Endothelial cell of coronary artery (primary cell): ENCODE data around the gene MYOG. TPM values are rescaled to one million over a fixed set of nuclear protein-coding genes. Genes with fewer than 3 reads are reported as not detected.

Experiments used
- total RNA-seq: library from RNA; depleted of rRNA; stranded (reverse); fragments of >200 nt; gene quantifications from 2 replicates; pipeline ENCODE4 v1.2.3, GENCODE V29; 2014

MYOG gene
- total RNA-seq = not detected in 2 replicates

DNA sequence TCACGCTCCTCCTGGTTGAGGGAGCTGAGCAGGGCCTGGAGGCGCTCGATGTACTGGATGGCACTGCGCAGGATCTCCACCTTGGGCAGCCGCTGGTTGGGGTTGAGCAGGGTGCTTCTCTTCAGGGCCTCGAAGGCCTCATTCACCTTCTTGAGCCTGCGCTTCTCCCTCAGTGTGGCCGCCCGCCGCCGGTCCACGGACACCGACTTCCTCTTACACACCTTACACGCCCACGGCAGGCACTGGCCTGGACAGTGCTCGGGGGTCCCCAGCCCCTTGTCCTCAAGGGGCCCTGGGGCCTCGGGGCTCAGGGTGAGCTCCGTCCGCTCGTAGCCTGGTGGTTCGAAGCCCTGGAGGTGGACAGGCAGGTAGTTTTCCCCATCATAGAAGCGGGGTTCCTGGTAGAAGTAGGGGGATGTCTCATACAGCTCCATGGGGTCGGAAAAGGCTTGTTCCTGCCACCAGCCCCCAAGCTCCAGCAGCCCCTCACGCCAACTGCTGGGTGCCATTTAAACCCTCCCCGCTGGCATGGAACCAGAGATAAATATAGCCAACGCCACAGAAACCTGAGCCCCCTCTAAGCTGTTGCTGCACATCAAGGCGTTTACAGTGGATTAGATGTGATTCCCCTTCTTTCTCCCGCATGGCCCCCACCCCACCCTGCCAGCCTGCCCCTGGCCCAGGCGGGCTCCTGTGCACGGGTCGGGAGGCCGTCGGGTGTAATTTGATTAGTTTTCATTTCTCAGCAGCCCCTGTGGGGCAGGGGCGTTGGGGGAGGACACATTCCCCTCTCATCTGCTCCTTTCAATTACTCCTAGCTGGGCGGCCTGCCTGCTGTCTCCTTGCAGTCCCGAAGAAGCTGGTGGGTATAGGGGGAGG, at the start of gene MYOG:
TSS of gene MYOG (minus strand) at position 485 of the 879 bp plus-strand sequence. CDS start at position 434, 51 bp downstream.

DNA sequence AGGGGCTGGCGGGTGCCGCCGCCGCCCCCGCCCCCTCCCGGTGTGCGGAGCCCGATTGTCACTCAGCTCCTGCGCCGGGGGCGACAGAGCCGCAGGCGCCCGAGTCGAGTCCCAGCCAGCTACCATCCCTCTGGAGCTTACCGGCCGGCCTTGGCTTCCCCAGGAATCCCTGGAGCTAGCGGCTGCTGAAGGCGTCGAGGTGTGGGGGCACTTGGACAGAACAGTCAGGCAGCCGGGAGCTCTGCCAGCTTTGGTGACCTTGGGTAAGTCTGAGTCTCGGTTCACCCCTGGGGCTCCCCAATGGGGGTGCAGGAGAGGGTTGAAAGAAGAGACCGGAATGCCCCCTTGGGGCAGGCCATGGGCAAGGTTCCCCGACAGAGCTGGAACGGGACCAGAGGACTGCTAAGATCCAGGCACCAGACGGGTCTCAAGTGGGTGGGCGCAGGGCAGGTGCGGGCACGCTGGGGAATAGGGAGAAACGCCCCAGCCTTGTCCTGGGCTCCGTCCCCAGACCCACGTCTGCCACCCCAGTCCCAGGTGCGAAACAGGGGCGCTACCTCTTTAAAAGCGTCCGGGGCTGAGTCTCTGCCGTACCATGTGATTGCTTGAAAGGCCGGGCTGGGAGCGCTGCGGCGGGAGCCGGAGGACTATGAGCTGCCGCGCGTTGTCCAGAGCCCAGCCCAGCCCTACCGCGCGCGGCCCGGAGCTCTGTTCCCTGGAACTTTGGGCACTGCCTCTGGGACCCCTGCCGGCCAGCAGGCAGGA, 42.0 kb upstream of the MYOG start, which contains the start of gene ADORA1:
TSS of gene ADORA1 (plus strand) at position 61 of the 765 bp plus-strand sequence. CDS start 1,116 bp downstream, outside the sequence.

Other genes with a start within 250 kb of the MYOG start
- 8.8 and 12.1 TPM in 2 replicates for gene RABIF, start 196.9 kb downstream of the MYOG start, total RNA-seq
- 26.8 and 33.9 TPM in 2 replicates for gene KLHL12, start 158.8 kb downstream of the MYOG start, total RNA-seq
- gene ADIPOR1, start 127.7 kb downstream of the MYOG start, total RNA-seq = 83.7 and 104 TPM in 2 replicates
- gene CYB5R1, start 118.8 kb downstream of the MYOG start, total RNA-seq = 27.0 and 39.9 TPM in 2 replicates
- gene TMEM183A, start 78.6 kb downstream of the MYOG start, total RNA-seq = 80.8 and 101 TPM in 2 replicates
- 0.18 and 4.7 TPM in 2 replicates for gene PPFIA4, start 59.5 kb downstream of the MYOG start, total RNA-seq
- not detected in 2 replicates for gene ADORA1, start 41.7 kb upstream of the MYOG start, total RNA-seq
- not detected in 2 replicates for gene MYBPH, start 89.8 kb upstream of the MYOG start, total RNA-seq
- gene CHI3L1, start 100.7 kb upstream of the MYOG start, total RNA-seq = 0.09 TPM in 1 of 2 replicates, not detected in the other
- gene CHIT1, start 143.7 kb upstream of the MYOG start, total RNA-seq = not detected in 2 replicates
- gene BTG2, start 219.5 kb upstream of the MYOG start, total RNA-seq = 33.4 and 39.1 TPM in 2 replicates